DOHH2 (cell line): ENCODE data around the gene TMEM130.

Experiments
- H3F3A ChIP-seq: fragments of 200-600 bp; sonication (generic), shearing (Covaris generic); 2 replicates; pipeline ENCODE4 v1.6.0; 2016; ENCODE audit warnings: antibody characterized with exemption, mild to moderate bottlenecking; ENCODE audit not compliant: control insufficient read depth, insufficient read depth
- H3K27ac ChIP-seq: fragments of 200-600 bp; sonication (generic); 2 replicates; pipeline ENCODE4 v1.5.1; 2014; ENCODE audit warnings: low read depth, mild to moderate bottlenecking, low read length, moderate library complexity
- H3K27me3 ChIP-seq: fragments of 200-600 bp; sonication (generic); 2 replicates; pipeline ENCODE4 v1.6.1; 2014; ENCODE audit warnings: mild to moderate bottlenecking, low read length, mixed read lengths; ENCODE audit not compliant: control insufficient read depth
- H3K36me3 ChIP-seq: fragments of 200-600 bp; sonication (generic); 2 replicates; pipeline ENCODE4 v1.6.1; 2014; ENCODE audit warnings: mild to moderate bottlenecking, low read length, moderate library complexity, mixed read lengths; ENCODE audit not compliant: control insufficient read depth
- H3K4me1 ChIP-seq: fragments of 200-600 bp; sonication (generic); 2 replicates; pipeline ENCODE4 v1.6.1; 2014; ENCODE audit warnings: mild to moderate bottlenecking, low read length, mixed read lengths; ENCODE audit not compliant: control insufficient read depth
- H3K4me2 ChIP-seq: fragments of 200-600 bp; sonication (generic); 2 replicates; pipeline ENCODE4 v1.6.0; 2014; ENCODE audit warnings: mild to moderate bottlenecking, low read length, moderate library complexity
- H3K4me3 ChIP-seq: fragments of 200-600 bp; sonication (generic); 2 replicates; pipeline ENCODE4 v1.5.1; 2014; ENCODE audit warnings: mild to moderate bottlenecking, low read length, mixed read lengths
- H3K79me2 ChIP-seq: fragments of 200-600 bp; sonication (generic); 2 replicates; pipeline ENCODE4 v1.6.1; 2014; ENCODE audit warnings: mild to moderate bottlenecking, low read length, mixed read lengths; ENCODE audit not compliant: control insufficient read depth
- H3K9me2 ChIP-seq: fragments of 200-600 bp; sonication (generic); replicated peaks from 2 replicates; pipeline ENCODE4 v1.6.1; 2014; ENCODE audit warnings: mild to moderate bottlenecking, low read length, mixed read lengths; ENCODE audit not compliant: control insufficient read depth
- H3K9me3 ChIP-seq: fragments of 200-600 bp; sonication (generic); 2 replicates; pipeline ENCODE4 v1.6.1; 2014; ENCODE audit warnings: antibody characterized with exemption, low read length, mixed read lengths; ENCODE audit not compliant: control insufficient read depth, insufficient read depth
- H4K20me1 ChIP-seq: fragments of 200-600 bp; sonication (generic); 2 replicates; pipeline ENCODE4 v1.6.0; 2014; ENCODE audit warnings: low read depth, mild to moderate bottlenecking, antibody characterized with exemption, low read length, moderate library complexity; ENCODE audit not compliant: control insufficient read depth, insufficient read depth
- CTCF ChIP-seq: fragments of 200-600 bp; sonication (generic); IDR thresholded peaks from one replicate; pipeline ENCODE4 v1.5.1; 2014; ENCODE audit warnings: antibody characterized with exemption, mild to moderate bottlenecking, low read depth, low read length; ENCODE audit not compliant: poor library complexity, severe bottlenecking
- EZH2phosphoT487 ChIP-seq: fragments of 200-600 bp; sonication (generic); IDR thresholded peaks from 2 replicates; pipeline ENCODE4 v1.6.1; 2017; ENCODE audit warnings: borderline replicate concordance, mild to moderate bottlenecking, antibody characterized with exemption, low read length, moderate library complexity, mixed read lengths

Gene TMEM130

DNA sequence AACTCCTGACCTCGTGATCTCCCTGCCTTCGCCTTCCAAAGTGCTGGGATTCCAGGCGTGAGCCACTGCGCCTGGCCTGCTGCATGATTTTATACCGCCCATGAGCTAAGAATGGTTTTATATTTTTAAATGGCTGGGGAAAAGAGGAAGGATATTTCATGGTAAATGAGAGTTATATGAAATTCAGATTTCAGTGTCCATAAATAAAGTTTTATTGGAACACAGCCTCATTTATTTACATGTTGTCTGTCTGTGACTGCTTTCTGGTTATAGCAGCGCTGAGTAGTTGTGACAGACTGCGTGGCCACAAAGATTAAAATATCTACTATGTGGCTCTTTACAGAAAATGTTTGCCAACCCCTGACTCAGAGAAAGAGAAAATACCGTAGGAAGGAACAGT is 10.7 kb upstream of the TMEM130 start:
- Histone ChIP-seq H3K79me2 (peaks cover 66% of the 10 kb centered on the region), H3K36me3 (peaks cover 58% of the 10 kb centered on the region), H3K27ac (peak overlapping the region; percentile 68; the same call in 1 of the 2 replicates), H3K4me1 (peaks cover 49% of the 10 kb centered on the region), H3F3A (peaks cover 8% of the 10 kb centered on the region), H3K27me3 (peaks cover under 1% of the 10 kb centered on the region; the same call in 1 of the 2 replicates), H3K4me2 (peak overlapping the region; percentile 74), H3K9me2 (no peaks in the 10 kb centered on the region), H4K20me1 (peaks cover 14% of the 10 kb centered on the region; the same call in 1 of the 2 replicates), H3K4me3 (peak overlapping the region; percentile 85), H3K9me3 (no peaks in the 10 kb centered on the region)
- TF ChIP-seq EZH2phosphoT487 (no peak), CTCF (no peak)

DNA sequence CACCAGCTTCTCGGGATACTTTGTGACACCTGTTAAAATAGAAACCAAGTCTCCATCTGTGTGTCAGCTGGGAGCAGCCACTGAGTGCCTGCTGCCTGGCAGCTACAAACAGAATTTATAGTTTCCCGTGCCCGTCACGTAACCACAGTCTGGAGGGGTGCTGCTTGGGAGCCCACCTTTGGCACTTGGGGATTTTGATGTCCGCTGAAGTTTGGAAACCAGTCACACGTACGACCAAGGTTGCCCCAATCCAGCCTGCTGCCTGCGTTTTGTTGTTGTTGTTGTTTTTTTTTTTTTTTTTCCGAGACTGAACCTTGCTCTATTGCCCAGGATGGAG is 10.1 kb upstream of the TMEM130 start:
- H3K27ac ChIP-seq, result peak overlapping the region; percentile 68
- H3K4me3 ChIP-seq, result peak overlapping the region; percentile 85
- peaks cover 8% of the 10 kb centered on the region for H3F3A ChIP-seq

GRCh38 chr7:98879198-98879978 is 9.6 kb upstream of the TMEM130 start:
- peak overlapping the region; percentile 74 for H3K4me2 ChIP-seq
- peaks cover 56% of the 10 kb centered on the region for H3K79me2 ChIP-seq
- H3K27me3 ChIP-seq, result peaks cover 2% of the 10 kb centered on the region; the same call in 1 of the 2 replicates
- TF ChIP-seq CTCF (peak; percentile 58), EZH2phosphoT487 (no peak)
- peaks cover 8% of the 10 kb centered on the region; the same call in 1 of the 2 replicates for H4K20me1 ChIP-seq
- no peaks in the 10 kb centered on the region for H3K9me3 ChIP-seq
- H3K36me3 ChIP-seq, result peaks cover 47% of the 10 kb centered on the region
- peak overlapping the region; percentile 85 for H3K4me3 ChIP-seq
- H3F3A ChIP-seq, result peaks cover 8% of the 10 kb centered on the region
- no peaks in the 10 kb centered on the region for H3K9me2 ChIP-seq
- peak overlapping the region; percentile 68 for H3K27ac ChIP-seq
- H3K4me1 ChIP-seq, result peaks cover 40% of the 10 kb centered on the region

More for the DNA sequence above, 10.1 kb upstream of the TMEM130 start:
- H3K27me3 ChIP-seq, result peaks cover 2% of the 10 kb centered on the region; the same call in 1 of the 2 replicates
- no peaks in the 10 kb centered on the region for H3K9me3 ChIP-seq
- H3K4me2 ChIP-seq, result peak overlapping the region; percentile 74
- no peak for TF ChIP-seq EZH2phosphoT487
- no peaks in the 10 kb centered on the region for H3K9me2 ChIP-seq
- peaks cover 52% of the 10 kb centered on the region for H3K36me3 ChIP-seq
- H4K20me1 ChIP-seq, result peaks cover 14% of the 10 kb centered on the region; the same call in 1 of the 2 replicates
- peaks cover 45% of the 10 kb centered on the region for H3K4me1 ChIP-seq
- peaks cover 62% of the 10 kb centered on the region for H3K79me2 ChIP-seq
